ENCODE measurements around the gene STAT4. TPM values are rescaled to one million over a fixed set of nuclear protein-coding genes. Genes with fewer than 3 reads are reported as not detected.

STAT4 gene
- total RNA-seq, 4 donors from 2014 or later: 3.1 to 9.1 TPM; not detected in 2

DNA sequence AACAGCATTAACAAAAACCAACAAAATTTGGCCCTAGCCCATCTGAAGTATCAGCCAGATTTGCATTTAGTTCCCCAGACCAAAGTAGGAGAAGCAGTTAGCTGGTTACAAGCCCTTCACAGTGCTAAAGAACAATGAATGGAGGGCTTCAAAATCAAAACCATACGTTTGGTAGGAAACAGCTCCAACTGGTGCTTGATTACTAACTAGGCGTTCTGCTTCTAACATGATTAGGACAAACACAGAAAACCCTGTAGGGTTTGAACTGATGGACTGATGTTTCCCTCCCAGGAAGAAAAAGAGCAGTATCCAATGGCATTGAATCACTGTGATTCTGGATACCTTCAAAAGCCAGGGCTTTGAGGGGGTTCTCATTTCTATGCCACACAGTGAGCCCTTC lies 20.5 kb upstream of the STAT4 start:
- intact Hi-C loops (cut with DNase I; ENCODE audit: low total_unique reads): no loop called here
- WGBS, 2 donors (ENCODE audit: low coverage in 1 of 2): 57 to 78% methylated on average over 2 of the region's 2 CpGs

DNA sequence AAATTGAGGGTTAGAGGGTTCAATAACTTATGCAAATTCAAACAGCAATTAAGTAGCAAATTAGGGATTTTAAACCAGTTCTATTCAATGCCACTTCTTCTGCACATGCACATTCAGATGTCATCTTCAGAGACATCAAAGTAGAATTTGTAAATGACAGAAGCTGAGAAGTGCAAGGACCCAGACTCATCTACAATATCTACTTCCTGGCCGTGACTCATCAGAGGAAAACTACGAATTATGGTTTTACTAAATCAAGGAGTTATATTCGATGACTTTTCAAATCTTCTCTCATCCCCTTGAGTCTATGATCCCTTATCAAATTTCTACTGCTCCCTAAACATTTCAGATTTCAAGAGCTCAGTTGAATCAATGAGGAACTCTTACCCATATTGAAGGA lies 20.0 kb upstream of the STAT4 start:
- Histone ChIP-seq H3K4me3 (no peak overlapping the region), H3K27me3 (no peaks in the 10 kb centered on the region), H3K9me3 (no peaks in the 10 kb centered on the region), H3K36me3 (no peaks in the 10 kb centered on the region), H3K4me1 (peaks cover 0 to 41% (median 16%) of the 10 kb centered on the region in 4 donors), H3K27ac (no peak overlapping the region)
- DNase-seq: no peak
- no peak for TF ChIP-seq EP300 (IDR thresholded peaks at IDR 0.05; ENCODE audit: low read depth)
- no peak for TF ChIP-seq POLR2A (IDR thresholded peaks at IDR 0.05)
- TF ChIP-seq, protein P1, sequence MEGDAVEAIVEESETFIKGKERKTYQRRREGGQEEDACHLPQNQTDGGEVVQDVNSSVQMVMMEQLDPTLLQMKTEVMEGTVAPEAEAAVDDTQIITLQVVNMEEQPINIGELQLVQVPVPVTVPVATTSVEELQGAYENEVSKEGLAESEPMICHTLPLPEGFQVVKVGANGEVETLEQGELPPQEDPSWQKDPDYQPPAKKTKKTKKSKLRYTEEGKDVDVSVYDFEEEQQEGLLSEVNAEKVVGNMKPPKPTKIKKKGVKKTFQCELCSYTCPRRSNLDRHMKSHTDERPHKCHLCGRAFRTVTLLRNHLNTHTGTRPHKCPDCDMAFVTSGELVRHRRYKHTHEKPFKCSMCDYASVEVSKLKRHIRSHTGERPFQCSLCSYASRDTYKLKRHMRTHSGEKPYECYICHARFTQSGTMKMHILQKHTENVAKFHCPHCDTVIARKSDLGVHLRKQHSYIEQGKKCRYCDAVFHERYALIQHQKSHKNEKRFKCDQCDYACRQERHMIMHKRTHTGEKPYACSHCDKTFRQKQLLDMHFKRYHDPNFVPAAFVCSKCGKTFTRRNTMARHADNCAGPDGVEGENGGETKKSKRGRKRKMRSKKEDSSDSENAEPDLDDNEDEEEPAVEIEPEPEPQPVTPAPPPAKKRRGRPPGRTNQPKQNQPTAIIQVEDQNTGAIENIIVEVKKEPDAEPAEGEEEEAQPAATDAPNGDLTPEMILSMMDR (IDR thresholded peaks at IDR 0.05): no peak
- TF ChIP-seq POLR2AphosphoS5 (IDR thresholded peaks at IDR 0.05): no peak
- in situ Hi-C loops (cut with MboI; ENCODE audit: low pct_ligation_motif_present in 1 of 4, low pct_unique_long_range_greater_than_20kb in 1 of 4, low sequenced_read_pairs in 3 of 4): loop anchor here in 3 of 4 donors (10.0 to 25.0 kb wide), 4 partner anchors 334 to 517 kb away; partner anchors contain the start of gene NABP1 (in 1 of the 3)
- intact Hi-C loops (cut with DNase I; ENCODE audit: low total_unique reads): no loop called here
- 79 to 96% methylated on average over 3 of the region's 3 CpGs for WGBS, 2 donors (ENCODE audit: low coverage in 1 of 2)

More for the DNA sequence above, 20.5 kb upstream of the STAT4 start:
- H3K36me3 ChIP-seq: no peaks in the 10 kb centered on the region
- H3K27ac ChIP-seq: no peak overlapping the region
- H3K9me3 ChIP-seq: no peaks in the 10 kb centered on the region
- peaks cover 0 to 40% (median 13%) of the 10 kb centered on the region in 4 donors for H3K4me1 ChIP-seq
- no peaks in the 10 kb centered on the region for H3K27me3 ChIP-seq
- in situ Hi-C loops (cut with MboI; ENCODE audit: low pct_ligation_motif_present in 1 of 4, low pct_unique_long_range_greater_than_20kb in 1 of 4, low sequenced_read_pairs in 3 of 4): loop anchor here in 3 of 4 donors (10.0 to 25.0 kb wide), 4 partner anchors 334 to 516 kb away; partner anchors contain the start of gene NABP1 (in 1 of the 3)
- H3K4me3 ChIP-seq: no peak overlapping the region
- TF ChIP-seq POLR2AphosphoS5 (IDR thresholded peaks at IDR 0.05): no peak
- TF ChIP-seq, protein P1 (IDR thresholded peaks at IDR 0.05): no peak
- no peak for TF ChIP-seq POLR2A (IDR thresholded peaks at IDR 0.05)
- no peak for TF ChIP-seq EP300 (IDR thresholded peaks at IDR 0.05; ENCODE audit: low read depth)
- DNase-seq: no peak

DNA sequence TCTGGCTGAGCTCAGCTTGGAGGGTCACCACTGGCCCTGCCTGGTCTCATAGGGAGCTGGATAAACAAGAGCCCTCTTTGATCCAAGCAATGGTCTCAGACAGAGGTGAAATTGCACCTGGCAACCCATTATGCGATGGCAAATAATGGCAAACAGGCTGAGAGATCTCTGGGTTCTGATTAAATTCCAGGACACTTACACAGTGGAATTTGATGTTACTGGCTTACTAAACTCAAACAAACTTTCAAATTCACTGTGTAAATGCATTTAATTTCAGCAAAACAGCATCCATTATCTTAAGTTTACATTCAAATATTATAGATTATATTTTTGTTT lies 19.5 kb upstream of the STAT4 start:
- Histone ChIP-seq H3K4me1 (peaks cover 0 to 43% (median 17%) of the 10 kb centered on the region in 4 donors), H3K9me3 (no peaks in the 10 kb centered on the region), H3K27me3 (no peaks in the 10 kb centered on the region), H3K36me3 (no peaks in the 10 kb centered on the region), H3K27ac (no peak overlapping the region), H3K4me3 (no peak overlapping the region)
- in situ Hi-C loops (cut with MboI; ENCODE audit: low pct_ligation_motif_present in 1 of 4, low pct_unique_long_range_greater_than_20kb in 1 of 4, low sequenced_read_pairs in 3 of 4) (loop anchor here in 3 of 4 donors (10.0 to 25.0 kb wide), 4 partner anchors 335 to 517 kb away; partner anchors contain the start of gene NABP1 (in 1 of the 3)), intact Hi-C loops (cut with DNase I; ENCODE audit: low total_unique reads) (no loop called here)
- WGBS, 2 donors (ENCODE audit: low coverage in 1 of 2): 83% methylated on average over 1 of the region's 1 CpG; no CpG with 5 or more reads in 1 of the 2 donors
- DNase-seq: no peak
- TF ChIP-seq, protein P1 (IDR thresholded peaks at IDR 0.05): no peak
- TF ChIP-seq EP300 (IDR thresholded peaks at IDR 0.05; ENCODE audit: low read depth): no peak
- TF ChIP-seq POLR2AphosphoS5 (IDR thresholded peaks at IDR 0.05): no peak
- TF ChIP-seq POLR2A (IDR thresholded peaks at IDR 0.05): no peak

DNA sequence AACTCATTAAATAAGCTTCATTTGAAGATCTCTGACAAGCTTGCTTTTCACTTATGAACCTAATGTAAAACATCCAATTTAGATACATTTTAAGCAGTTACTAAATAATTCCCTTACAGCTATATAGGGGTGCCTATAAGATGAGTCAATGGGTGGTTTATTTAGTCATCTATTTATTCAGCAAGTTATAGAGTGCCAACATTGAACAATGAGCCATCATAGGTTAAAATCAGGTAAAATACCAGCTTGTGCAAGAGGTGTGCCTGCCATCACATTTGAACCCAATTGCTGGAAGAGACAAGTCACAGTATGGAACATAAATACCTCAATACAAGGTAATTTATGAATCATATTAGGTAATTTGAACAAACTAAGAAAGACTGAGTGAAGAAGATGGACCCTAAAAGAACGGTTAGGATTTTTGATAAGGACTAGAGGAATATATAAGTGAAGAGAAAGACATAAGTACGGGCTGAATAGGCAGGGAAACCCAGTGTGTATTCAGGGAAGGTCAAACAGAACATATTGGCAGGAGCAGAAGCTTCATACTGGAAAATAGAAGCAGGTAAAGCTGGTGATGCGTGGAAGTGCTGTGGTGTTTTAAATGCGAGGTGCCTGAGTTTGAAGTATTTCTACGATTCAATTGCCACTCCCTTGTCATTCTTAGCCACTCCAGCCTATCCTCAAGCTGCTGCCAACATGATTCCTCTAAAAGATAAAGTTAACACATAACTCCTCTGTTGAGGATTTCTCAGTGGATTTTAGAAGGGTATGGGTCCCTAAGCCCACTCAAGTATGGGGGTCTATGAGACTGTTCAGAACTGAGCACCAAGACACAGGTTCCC lies 18.9 kb upstream of the STAT4 start:
- Histone ChIP-seq H3K36me3 (no peaks in the 10 kb centered on the region), H3K4me3 (no peak overlapping the region), H3K27me3 (no peaks in the 10 kb centered on the region), H3K27ac (no peak overlapping the region), H3K4me1 (peaks cover 0 to 44% (median 17%) of the 10 kb centered on the region in 4 donors), H3K9me3 (no peaks in the 10 kb centered on the region)
- WGBS, 2 donors (ENCODE audit: low coverage in 1 of 2): 65 to 71% methylated on average over 5 of the region's 5 CpGs
- DNase-seq: no peak
- intact Hi-C loops (cut with DNase I; ENCODE audit: low total_unique reads): loop anchor here (10.0 kb wide), 1 partner anchor 345 kb away; no protein-coding TSS in a partner anchor
- TF ChIP-seq EP300 (IDR thresholded peaks at IDR 0.05; ENCODE audit: low read depth) (no peak), POLR2A (IDR thresholded peaks at IDR 0.05) (no peak), POLR2AphosphoS5 (IDR thresholded peaks at IDR 0.05) (no peak)
- TF ChIP-seq, protein P1 (IDR thresholded peaks at IDR 0.05): no peak
- in situ Hi-C loops (cut with MboI; ENCODE audit: low pct_ligation_motif_present in 1 of 4, low pct_unique_long_range_greater_than_20kb in 1 of 4, low sequenced_read_pairs in 3 of 4): loop anchor here (5.0 to 25.0 kb wide), 6 partner anchors 325 to 518 kb away; partner anchors contain the start of gene NABP1 (in 1 of the 4)

Data from transverse colon (tissue), 4 donors.